HCT116 (cell line): ENCODE data around the gene RPS6KC1.

Experiments used
- CTCF ChIP-seq, 3 experiments: fragments of 200-600 bp in 1 of 3; sonication (generic) in 1 of 3; IDR thresholded peaks in 2 of 3; conservative IDR thresholded peaks in 1 of 3; 2 replicates each; pipeline ENCODE4 v1.5.1; 2012 to 2017; ENCODE audit warnings: low read depth in 2 of 3, low read length in 2 of 3, antibody characterized with exemption in 1 of 3, borderline replicate concordance in 1 of 3, control low read depth in 1 of 3, mild to moderate bottlenecking in 1 of 3, mixed read lengths in 1 of 3, mixed run types in 1 of 3, moderate library complexity in 1 of 3; ENCODE audit not compliant: insufficient read depth in 1 of 3
- EZH2 ChIP-seq: fragments of 200-600 bp; sonication (generic); IDR thresholded peaks from 2 replicates; pipeline ENCODE4 v1.6.1; 2017; ENCODE audit warnings: antibody characterized with exemption, mixed run types

GRCh38 chr1:213041443-213041842 is 9.6 kb upstream of the RPS6KC1 start:
- no peak for TF ChIP-seq CTCF (IDR thresholded peaks at IDR 0.05 in 2 of 3, conservative IDR thresholded peaks at IDR 0.05 in 1 of 3; ENCODE audit: borderline replicate concordance in 1 of 3, insufficient read depth in 1 of 3, low read depth in 2 of 3, low read length in 2 of 3)
- no peak for TF ChIP-seq EZH2
